ENCODE measurements around the gene FOXP2. TPM values are rescaled to one million over a fixed set of nuclear protein-coding genes. Genes with fewer than 3 reads are reported as not detected.

The FOXP2 gene
- total RNA-seq, 2 experiments from 2014 or later: not detected

- ChIA-PET CTCF (ENCODE audit: unreplicated experiment) (no interaction called here), POLR2A (interaction anchor here (0.6 kb wide), 1 partner anchor 224 kb away, joined by 5 read pairs; no protein-coding TSS in a partner anchor)
- Histone ChIP-seq H3K9me2 (ENCODE audit: insufficient read depth, low read length) (no peaks in the 10 kb centered on the region), H3K27ac (ENCODE audit: low read depth, low read length, poor library complexity, severe bottlenecking) (no peak overlapping the region), H3K9me3 (ENCODE audit: low read length) (no peaks in the 10 kb centered on the region), H3K4me1 (ENCODE audit: insufficient read depth, low read length, poor library complexity, severe bottlenecking) (no peaks in the 10 kb centered on the region), H3K4me2 (ENCODE audit: low read length) (no peak overlapping the region), H2AFZ (ENCODE audit: low read length) (no peak overlapping the region), H3K4me3 (ENCODE audit: low read depth, low read length, poor library complexity, severe bottlenecking) (no peak overlapping the region), H3K79me2 (ENCODE audit: insufficient read depth, low read depth, low read length) (no peaks in the 10 kb centered on the region), H4K20me1 (ENCODE audit: insufficient read depth, low read length) (no peaks in the 10 kb centered on the region), H3K36me3 (ENCODE audit: insufficient read depth, low read length) (no peaks in the 10 kb centered on the region)
- BruUV-seq (replicated peaks): no TSS peak
- no peak for DNase-seq (ENCODE audit: low spot score)
- intact Hi-C loops (cut with micrococcal nuclease; ENCODE audit: unreplicated experiment): no loop called here
- no peak for TF ChIP-seq EZH2phosphoT487 (IDR thresholded peaks at IDR 0.05; ENCODE audit: borderline replicate concordance, low read depth, low read length)
- no peak for TF ChIP-seq CTCF (conservative IDR thresholded peaks at IDR 0.05; ENCODE audit: low read length)
Measured at GRCh38 chr7:114554781-114555537, 140.3 kb downstream of the FOXP2 start.

GRCh38 chr7:114567416-114567815 lies 152.8 kb downstream of the FOXP2 start:
- CTCF ChIA-PET (ENCODE audit: unreplicated experiment): no interaction called here
- BruUV-seq (replicated peaks): no TSS peak

More at GRCh38 chr7:114567416-114567815, 152.8 kb downstream of the FOXP2 start:
- Histone ChIP-seq H3K9me2 (ENCODE audit: insufficient read depth, low read length) (no peaks in the 10 kb centered on the region), H3K27ac (ENCODE audit: low read depth, low read length, poor library complexity, severe bottlenecking) (no peak overlapping the region), H3K9me3 (ENCODE audit: low read length) (no peaks in the 10 kb centered on the region), H3K4me2 (ENCODE audit: low read length) (no peak overlapping the region), H3K79me2 (ENCODE audit: insufficient read depth, low read depth, low read length) (no peaks in the 10 kb centered on the region), H3K4me3 (ENCODE audit: low read depth, low read length, poor library complexity, severe bottlenecking) (no peak overlapping the region), H2AFZ (ENCODE audit: low read length) (no peak overlapping the region), H3K4me1 (ENCODE audit: insufficient read depth, low read length, poor library complexity, severe bottlenecking) (no peaks in the 10 kb centered on the region), H4K20me1 (ENCODE audit: insufficient read depth, low read length) (no peaks in the 10 kb centered on the region), H3K36me3 (ENCODE audit: insufficient read depth, low read length) (no peaks in the 10 kb centered on the region)
- POLR2A ChIA-PET: no interaction called here
- intact Hi-C loops (cut with micrococcal nuclease; ENCODE audit: unreplicated experiment): no loop called here
- no peak for DNase-seq (ENCODE audit: low spot score)
- TF ChIP-seq CTCF (conservative IDR thresholded peaks at IDR 0.05; ENCODE audit: low read length) (no peak), EZH2phosphoT487 (IDR thresholded peaks at IDR 0.05; ENCODE audit: borderline replicate concordance, low read depth, low read length) (no peak)

All from OCI-LY7 (cell line).